H1 (cell line): ENCODE measurements around the gene AQP2. TPM values are rescaled to one million over a fixed set of nuclear protein-coding genes. Genes with fewer than 3 reads are reported as not detected.
A peak's percentile ranks its signal among the peaks of the same experiment; 100 is the strongest.

ENCODE experiments used
- CTCF ChIA-PET: fragments of 300-600 bp; sonication (Branson Sonifier 250); formaldehyde crosslinking; loops from one replicate; lab custom pipeline; 2021; ENCODE audit not compliant: partially characterized antibody; lab: Charles Lee
- POLR2A ChIA-PET: fragments of 300-600 bp; sonication (Branson Sonifier 250); formaldehyde crosslinking; loops from one replicate; lab custom pipeline; 2021; ENCODE audit warnings: inconsistent platforms; ENCODE audit not compliant: partially characterized antibody; lab: Charles Lee
- DNase-seq, 2 experiments: peaks; one replicate each; pipeline versions ENCODE4 v3.0.0 to v3.0.0-alpha.2; 2010 to 2022; ENCODE audit warnings: low spot score in 2 of 2, low read depth in 1 of 2, mixed read lengths in 1 of 2
- FAIRE-seq: peaks from 2 replicates; lab custom pipeline; 2011; peaks lifted over from hg19 to GRCh38; lab: Jason Lieb, UNC
- H2AFZ ChIP-seq: 2 replicates; pipeline ENCODE4 v1.8.1; 2012; ENCODE audit warnings: low read length, inconsistent platforms
- H2AK5ac ChIP-seq: 2 replicates; pipeline ENCODE4 v1.6.1; 2013; ENCODE audit warnings: low read depth, low read length
- H2BK120ac ChIP-seq: replicated peaks from 2 replicates; pipeline ENCODE3; 2013; ENCODE audit warnings: low read depth, low read length, inconsistent platforms
- H2BK12ac ChIP-seq: 2 replicates; pipeline ENCODE4 v1.6.1; 2013; ENCODE audit warnings: low read depth, low read length
- H2BK15ac ChIP-seq: 2 replicates; pipeline ENCODE4 v1.6.1; 2013; ENCODE audit warnings: low read length
- H2BK20ac ChIP-seq: 2 replicates; pipeline ENCODE4 v1.6.1; 2013; ENCODE audit warnings: low read length
- H2BK5ac ChIP-seq: 2 replicates; pipeline ENCODE4 v1.6.1; 2013; ENCODE audit warnings: low read depth, low read length
- H3K14ac ChIP-seq: 2 replicates; pipeline ENCODE4 v1.6.1; 2013; ENCODE audit warnings: inconsistent platforms; ENCODE audit not compliant: insufficient read length
- H3K18ac ChIP-seq: 2 replicates; pipeline ENCODE4 v1.6.1; 2013; ENCODE audit warnings: low read length; ENCODE audit errors: extremely low read depth
- H3K23ac ChIP-seq: 2 replicates; pipeline ENCODE4 v1.6.1; 2013; ENCODE audit warnings: inconsistent platforms; ENCODE audit not compliant: insufficient read length
- H3K23me2 ChIP-seq: 2 replicates; pipeline ENCODE4 v1.6.1; 2013; ENCODE audit warnings: low read depth, low read length
- H3K27ac ChIP-seq: 2 replicates; pipeline ENCODE4 v1.6.1; 2011; ENCODE audit warnings: low read depth, low read length, inconsistent platforms
- H3K27me3 ChIP-seq, 4 experiments: replicated peaks in 1 of 4; 1 replicate in 1 of 4; 2 replicates in 3 of 4; pipeline versions ENCODE4 v1.6.1 to v1.8.1; 2011 to 2013; ENCODE audit warnings: low read length in 3 of 4, mild to moderate bottlenecking in 3 of 4, inconsistent platforms in 2 of 4, mixed read lengths in 2 of 4, moderate library complexity in 1 of 4; ENCODE audit not compliant: control insufficient read depth in 3 of 4, insufficient read depth in 3 of 4; ENCODE audit errors: extremely low read depth in 1 of 4
- H3K36me3 ChIP-seq, 4 experiments: 2 replicates each; pipeline versions ENCODE4 v1.6.1 to v1.8.1; 2011 to 2013; ENCODE audit warnings: mild to moderate bottlenecking in 4 of 4, low read length in 3 of 4, moderate library complexity in 2 of 4, control low read depth in 1 of 4, inconsistent platforms in 1 of 4; ENCODE audit not compliant: insufficient read depth in 4 of 4, control insufficient read depth in 2 of 4
- H3K4ac ChIP-seq: replicated peaks from 2 replicates; pipeline ENCODE3; 2013; ENCODE audit warnings: low read length, low read depth, mixed read lengths, inconsistent platforms; ENCODE audit not compliant: insufficient read length
- H3K4me1 ChIP-seq, 4 experiments: replicated peaks in 1 of 4; 1 replicate in 1 of 4; 2 replicates in 3 of 4; pipeline versions ENCODE4 v1.6.1 to v1.8.1; 2011 to 2013; ENCODE audit warnings: low read length in 3 of 4, inconsistent platforms in 2 of 4, mixed read lengths in 1 of 4; ENCODE audit not compliant: insufficient read depth in 4 of 4, control insufficient read depth in 3 of 4
- H3K4me2 ChIP-seq, 2 experiments: 2 replicates each; pipeline versions ENCODE4 v1.6.1 to v1.8.1; 2011 to 2013; ENCODE audit warnings: low read depth in 2 of 2, low read length in 2 of 2, control low read depth in 1 of 2, inconsistent platforms in 1 of 2, mild to moderate bottlenecking in 1 of 2; ENCODE audit not compliant: insufficient read depth in 1 of 2
- H3K4me3 ChIP-seq, 4 experiments: fragments of 200-600, 300-600 bp in 1 of 4; sonication (generic), shearing (Covaris generic), sonication (Bioruptor Twin) in 1 of 4; 2 replicates each; pipeline versions ENCODE4 v1.5.1 to v1.8.1; 2011 to 2016; ENCODE audit warnings: low read length in 4 of 4, low read depth in 3 of 4, control low read depth in 2 of 4, inconsistent platforms in 2 of 4, mild to moderate bottlenecking in 2 of 4, mixed read lengths in 1 of 4, moderate library complexity in 1 of 4; ENCODE audit not compliant: insufficient read depth in 2 of 4; ENCODE audit errors: extremely low read depth in 1 of 4
- H3K56ac ChIP-seq: replicated peaks from 2 replicates; pipeline ENCODE3; 2013; ENCODE audit warnings: low read depth, mild to moderate bottlenecking, mixed read lengths, low read length, inconsistent platforms; ENCODE audit not compliant: insufficient read length
- H3K79me1 ChIP-seq: 2 replicates; pipeline ENCODE4 v1.6.1; 2013; ENCODE audit warnings: low read depth, low read length, control low read depth
- H3K79me2 ChIP-seq, 2 experiments: 2 replicates each; pipeline versions ENCODE4 v1.6.1 to v1.8.1; 2012 to 2013; ENCODE audit warnings: low read length in 2 of 2, mild to moderate bottlenecking in 2 of 2, inconsistent platforms in 1 of 2; ENCODE audit not compliant: insufficient read depth in 2 of 2, control insufficient read depth in 1 of 2
- H3K9ac ChIP-seq, 4 experiments: replicated peaks in 1 of 4; 1 replicate in 1 of 4; 2 replicates in 3 of 4; pipeline versions ENCODE4 v1.6.1 to v1.8.1; 2011 to 2013; ENCODE audit warnings: low read depth in 3 of 4, low read length in 3 of 4, control low read depth in 2 of 4, mild to moderate bottlenecking in 2 of 4, moderate library complexity in 2 of 4, inconsistent platforms in 1 of 4; ENCODE audit errors: extremely low read depth in 1 of 4
- H3K9me3 ChIP-seq, 2 experiments: 2 replicates each; pipeline versions ENCODE4 v1.6.1 to v1.8.1; 2012 to 2013; ENCODE audit warnings: mild to moderate bottlenecking in 2 of 2, moderate library complexity in 2 of 2, control low read depth in 1 of 2, inconsistent platforms in 1 of 2, low read depth in 1 of 2, low read length in 1 of 2, mixed read lengths in 1 of 2; ENCODE audit not compliant: insufficient read depth in 2 of 2
- H4K20me1 ChIP-seq, 2 experiments: replicated peaks in 1 of 2; 2 replicates each; pipeline versions ENCODE3 to v1.8.1; 2011 to 2013; ENCODE audit warnings: inconsistent platforms in 2 of 2, low read length in 2 of 2, mild to moderate bottlenecking in 1 of 2; ENCODE audit not compliant: insufficient read depth in 2 of 2, control insufficient read depth in 1 of 2
- H4K5ac ChIP-seq: 2 replicates; pipeline ENCODE4 v1.6.1; 2013; ENCODE audit warnings: low read length, low read depth, mixed read lengths, inconsistent platforms; ENCODE audit not compliant: insufficient read length
- H4K8ac ChIP-seq: 2 replicates; pipeline ENCODE4 v1.8.0; 2013; ENCODE audit warnings: mild to moderate bottlenecking, moderate library complexity, low read length, inconsistent platforms; ENCODE audit not compliant: insufficient read depth; ENCODE audit errors: extremely low read depth
- H4K91ac ChIP-seq: replicated peaks from 2 replicates; pipeline ENCODE3; 2013; ENCODE audit warnings: low read length, mixed read lengths, inconsistent platforms; ENCODE audit not compliant: insufficient read length
- EGR1 ChIP-seq: IDR thresholded peaks from 2 replicates; pipeline ENCODE4 v1.6.1; 2011; ENCODE audit warnings: low read depth, low read length, borderline replicate concordance
- GABPA ChIP-seq: IDR thresholded peaks from 2 replicates; pipeline ENCODE4 v1.6.1; 2011; ENCODE audit warnings: mild to moderate bottlenecking, low read length, moderate library complexity, borderline replicate concordance; ENCODE audit not compliant: insufficient read depth
- RBBP5 ChIP-seq: IDR thresholded peaks from 2 replicates; pipeline ENCODE4 v1.7.1; 2012; ENCODE audit warnings: low read depth, mild to moderate bottlenecking, inconsistent platforms, low read length, moderate library complexity, borderline replicate concordance
- WGBS, 2 experiments: shearing (Covaris generic) in 1 of 2; methylation state at CpG; one replicate each; pipeline versions ENCODE4 v1.1.6 to v1.1.7; 2013 to 2015; ENCODE audit warnings: low lambda C conversion rate in 2 of 2, mixed read lengths in 2 of 2, inconsistent platforms in 1 of 2, low coverage in 1 of 2, missing lambda C conversion rate in 1 of 2; ENCODE audit not compliant: insufficient replicate concordance in 2 of 2, insufficient coverage in 1 of 2, insufficient read length in 1 of 2; ENCODE audit errors: extremely low coverage in 1 of 2, missing lambda C conversion rate in 1 of 2; 5-methylcytosine and 5-hydroxymethylcytosine counted together
- polyA plus RNA-seq, 7 experiments: library from polyadenylated mRNA; depleted of rRNA in 3 of 7; stranded (reverse) in 5 of 7; unstranded in 2 of 7; fragments of >200 nt in 5 of 7; fragments of 200-250 nt in 2 of 7; gene quantifications; 1 replicate in 5 of 7; 2 replicates in 1 of 7; 4 replicates in 1 of 7; pipeline versions ENCODE4 v1.2.1 to v1.2.3, GENCODE V29; 2011 to 2013; ENCODE audit warnings: missing spikeins in 2 of 7, mixed read lengths in 2 of 7
- total RNA-seq: library from RNA; stranded (reverse); fragmentation: NEBNext Ultra II Directional; extraction: Animal tissue kit (Norgen Biotek cat#: 25700); gene quantifications from 2 replicates; pipeline ENCODE4 v1.2.1, GENCODE V29; 2021
- TF ChIP-seq, protein P1 (sequence below): IDR thresholded peaks from 2 replicates; pipeline ENCODE4 v1.6.1; 2012; ENCODE audit warnings: inconsistent platforms

The AQP2 gene
- total and polyA plus RNA-seq, 2 of the 8 experiments (the other 6 are each of a cell fraction or from before 2014, with no cell fraction given) = not detected

DNA sequence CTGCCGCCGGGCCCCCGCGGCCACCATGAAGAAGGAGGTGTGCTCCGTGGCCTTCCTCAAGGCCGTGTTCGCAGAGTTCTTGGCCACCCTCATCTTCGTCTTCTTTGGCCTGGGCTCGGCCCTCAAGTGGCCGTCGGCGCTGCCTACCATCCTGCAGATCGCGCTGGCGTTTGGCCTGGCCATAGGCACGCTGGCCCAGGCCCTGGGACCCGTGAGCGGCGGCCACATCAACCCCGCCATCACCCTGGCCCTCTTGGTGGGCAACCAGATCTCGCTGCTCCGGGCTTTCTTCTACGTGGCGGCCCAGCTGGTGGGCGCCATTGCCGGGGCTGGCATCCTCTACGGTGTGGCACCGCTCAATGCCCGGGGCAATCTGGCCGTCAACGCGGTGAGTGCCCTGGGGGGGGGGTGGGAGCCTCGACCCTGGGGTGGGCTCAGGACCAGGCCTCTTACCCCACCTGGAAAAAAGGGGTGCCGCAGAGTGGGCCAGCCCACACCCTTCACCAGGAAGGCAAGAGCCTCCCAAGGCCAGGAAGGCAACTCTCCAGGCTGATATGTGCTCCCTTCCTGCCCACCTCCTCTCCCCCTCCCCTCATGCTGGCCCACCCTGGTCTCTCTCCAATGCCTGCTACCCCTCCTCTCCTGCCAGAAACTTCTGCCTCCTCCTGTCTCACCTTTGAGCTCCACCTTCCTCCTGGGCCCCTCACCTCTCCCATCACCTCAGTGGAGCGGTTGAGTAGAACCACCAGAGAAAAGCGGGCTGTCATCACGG lies 11.6 kb downstream of the AQP2 start:
- no peaks in the 10 kb centered on the region for H3K79me1 ChIP-seq
- no peaks in the 10 kb centered on the region for H4K20me1 ChIP-seq
- H3K56ac ChIP-seq = no peak overlapping the region
- H3K27me3 ChIP-seq = peaks cover 12 to 53% (median 38%) of the 10 kb centered on the region in 4 experiments
- H2BK120ac ChIP-seq = no peak overlapping the region
- H3K18ac ChIP-seq = no peak overlapping the region
- POLR2A ChIA-PET = interaction anchor here (1.2 kb wide), 1 partner anchor 16 kb away, joined by 4 read pairs; no protein-coding TSS in a partner anchor
- H2BK5ac ChIP-seq = no peak overlapping the region; the same call in 1 of the 2 replicates
- peaks cover 6% of the 10 kb centered on the region; the same call in 1 of the 2 replicates for H3K23me2 ChIP-seq
- H3K36me3 ChIP-seq = no peaks in the 10 kb centered on the region
- peak overlapping the region; percentile 28 for H4K91ac ChIP-seq
- no peak overlapping the region for H3K23ac ChIP-seq
- 0 out of 2 replicates have a peak overlapping the region, but pooled peaks have one; percentile 61 for H2BK15ac ChIP-seq
- H3K4me2 ChIP-seq = peak overlapping the region; percentile 46 to 64
- H3K9ac ChIP-seq = no peak overlapping the region
- no peak overlapping the region for H4K5ac ChIP-seq
- H3K14ac ChIP-seq = no peak overlapping the region
- H3K4me1 ChIP-seq = peaks cover 4 to 22% (median 13%) of the 10 kb centered on the region in 4 experiments
- H2AFZ ChIP-seq = no peak overlapping the region; the same call in 1 of the 2 replicates
- H2BK12ac ChIP-seq = peak overlapping the region; percentile 50; the same call in 1 of the 2 replicates
- no peak for FAIRE-seq
- 46% methylated on average over 35 of the region's 37 CpGs; no CpG with 5 or more reads in 1 of the 2 experiments for WGBS, 2 experiments
- H4K8ac ChIP-seq = peak overlapping the region; percentile 69; the same call in 1 of the 2 replicates
- H3K4ac ChIP-seq = no peak overlapping the region
- peak in 1 of 2 experiments; percentile 62 for DNase-seq
- H2BK20ac ChIP-seq = no peak overlapping the region
- CTCF ChIA-PET = interaction anchor here (0.9 to 23.0 kb wide), 12 partner anchors 9 to 151 kb away, joined by 3 to 420 read pairs (median 16); partner anchors contain the start of genes AQP2 and ASIC1
- H3K9me3 ChIP-seq = no peaks in the 10 kb centered on the region
- H3K27ac ChIP-seq = no peak overlapping the region
- H2AK5ac ChIP-seq = peak overlapping the region; percentile 67; the same call in 1 of the 2 replicates
- no peaks in the 10 kb centered on the region for H3K79me2 ChIP-seq
- H3K4me3 ChIP-seq = peak overlapping the region; percentile 16 to 46 (median 26); a peak in 6 of 8 replicates
- TF ChIP-seq EGR1 (no peak), GABPA (0 out of 2 replicates have a peak, but pooled peaks have one; percentile 32), RBBP5 (0 out of 2 replicates have a peak, but pooled peaks have one; percentile 27)
- TF ChIP-seq, protein P1, sequence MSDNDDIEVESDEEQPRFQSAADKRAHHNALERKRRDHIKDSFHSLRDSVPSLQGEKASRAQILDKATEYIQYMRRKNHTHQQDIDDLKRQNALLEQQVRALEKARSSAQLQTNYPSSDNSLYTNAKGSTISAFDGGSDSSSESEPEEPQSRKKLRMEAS = peak; percentile 60
